GM10266 (cell line): ENCODE data around the gene RAD51AP1.
A peak's percentile ranks its signal among the peaks of the same experiment; 100 is the strongest.

Source experiments
- DNase-seq: peaks from one replicate; pipeline ENCODE4 v3.0.0; 2012; ENCODE audit errors: extremely low spot score
- CTCF ChIP-seq: IDR thresholded peaks from 2 replicates; pipeline ENCODE4 v1.5.1; 2012; ENCODE audit warnings: mild to moderate bottlenecking, low read depth; ENCODE audit not compliant: control insufficient read depth, insufficient read depth; ENCODE audit errors: missing control alignments

RAD51AP1 gene

GRCh38 chr12:4595881-4596280 is 57.2 kb downstream of the RAD51AP1 start:
- TF ChIP-seq CTCF: no peak
- DNase-seq: no peak

DNA sequence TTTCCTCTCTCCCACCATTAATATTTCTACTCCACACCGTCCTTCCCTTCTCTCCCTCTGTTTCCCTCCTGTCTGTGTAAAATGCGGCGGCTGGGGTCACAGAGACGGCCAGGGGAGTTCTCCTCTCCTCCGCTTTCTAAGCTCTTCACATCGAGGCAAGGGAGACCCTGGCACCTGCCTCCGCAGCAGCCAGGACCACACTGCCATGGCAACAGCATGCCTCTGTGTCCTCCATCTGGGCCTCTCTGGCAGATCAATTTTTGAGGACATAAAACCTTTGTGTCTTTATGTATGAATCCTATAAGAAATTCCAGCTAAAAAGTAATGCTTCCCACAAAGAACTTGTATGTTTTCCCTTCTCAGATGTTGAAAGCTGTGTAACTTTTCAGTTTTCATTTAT is 64.7 kb downstream of the RAD51AP1 start:
- no peak for TF ChIP-seq CTCF
- DNase-seq: no peak

GRCh38 chr12:4603946-4604345 is 65.3 kb downstream of the RAD51AP1 start:
- no peak for DNase-seq

DNA sequence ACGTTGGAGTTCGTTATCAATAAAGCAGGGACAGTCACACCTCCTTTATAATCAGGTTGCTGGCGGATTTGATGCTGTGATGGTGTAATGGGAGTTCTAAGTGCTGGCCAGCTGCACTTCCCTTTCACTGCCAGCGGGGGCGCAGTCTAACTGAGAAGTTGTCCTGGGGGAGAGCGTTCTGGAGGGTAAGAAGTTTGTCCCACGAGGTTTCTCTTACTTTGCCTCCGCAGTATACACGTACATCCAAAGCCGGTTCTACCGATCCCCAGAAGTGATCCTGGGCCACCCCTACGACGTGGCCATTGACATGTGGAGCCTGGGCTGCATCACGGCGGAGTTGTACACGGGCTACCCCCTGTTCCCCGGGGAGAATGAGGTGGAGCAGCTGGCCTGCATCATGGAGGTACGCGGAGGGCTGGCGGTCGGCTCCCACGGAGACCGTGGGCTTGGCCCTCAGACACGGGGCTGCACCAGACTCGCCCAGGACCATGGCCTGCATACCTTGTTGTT is 66.0 kb downstream of the RAD51AP1 start:
- peak; percentile 81 for DNase-seq
- peak; percentile 99 for TF ChIP-seq CTCF

More at GRCh38 chr12:4603946-4604345, 65.3 kb downstream of the RAD51AP1 start:
- no peak for TF ChIP-seq CTCF

DNA sequence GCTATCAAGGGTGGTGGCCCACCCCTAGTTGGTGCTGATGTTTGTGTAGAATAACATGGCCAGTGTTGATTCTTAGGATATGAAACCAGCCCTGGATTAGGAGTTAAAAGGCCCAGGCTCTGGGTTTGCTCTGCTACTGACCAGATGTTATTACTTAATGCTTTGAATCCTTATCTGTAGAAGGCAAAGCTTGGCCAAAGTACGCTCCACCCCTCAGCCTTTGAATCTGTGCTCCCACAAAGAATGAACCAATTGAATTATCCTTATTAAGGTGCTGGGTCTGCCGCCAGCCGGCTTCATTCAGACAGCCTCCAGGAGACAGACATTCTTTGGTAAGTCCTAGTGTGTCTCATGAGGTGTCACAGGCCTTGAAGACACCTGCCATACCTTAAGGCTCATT is 68.4 kb downstream of the RAD51AP1 start:
- no peak for DNase-seq

DNA sequence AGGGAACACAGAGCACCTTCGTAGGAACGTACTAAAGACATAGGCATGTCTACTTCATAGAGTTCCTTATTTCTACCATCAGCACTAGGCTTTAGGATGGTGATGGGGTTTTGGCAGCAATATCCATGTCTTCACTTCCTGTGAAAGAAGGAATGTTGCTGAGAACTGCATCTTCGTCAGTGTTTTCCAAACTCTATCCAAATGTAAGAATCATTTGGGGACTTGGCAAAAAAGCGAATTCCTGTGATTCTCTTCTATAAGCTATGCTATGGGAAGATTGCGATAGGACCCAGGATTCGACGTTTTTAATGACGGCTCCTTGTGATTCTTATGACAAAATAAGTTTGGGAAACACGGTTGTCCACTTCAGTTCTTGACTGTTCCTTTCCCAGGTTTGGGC is 70.4 kb downstream of the RAD51AP1 start:
- DNase-seq: no peak
- no peak for TF ChIP-seq CTCF

More for the DNA sequence above, 68.4 kb downstream of the RAD51AP1 start:
- no peak for TF ChIP-seq CTCF
